ENCODE data around the gene C21orf58. TPM values are rescaled to one million over a fixed set of nuclear protein-coding genes. Genes with fewer than 3 reads are reported as not detected.

Gene C21orf58
- total RNA-seq, 4 donors from 2014 or later = 2.2 to 11.1 (median 3.0) TPM

GRCh38 chr21:46289655-46290179, 34.0 kb downstream of the C21orf58 start:
- peaks cover 0 to 13% (median 0%) of the 10 kb centered on the region in 3 donors for H3K36me3 ChIP-seq
- H3K4me3 ChIP-seq = no peak overlapping the region
- no peak for DNase-seq (ENCODE audit: low spot score in 2 of 2)
- no peak overlapping the region for H3K27ac ChIP-seq
- no peaks in the 10 kb centered on the region for H3K27me3 ChIP-seq
- no peaks in the 10 kb centered on the region for H3K9me3 ChIP-seq
- peaks cover 0 to 17% (median 12%) of the 10 kb centered on the region in 4 donors for H3K4me1 ChIP-seq
- TF ChIP-seq POLR2A (IDR thresholded peaks at IDR 0.05) (no peak), EP300 (IDR thresholded peaks at IDR 0.05) (no peak), CTCF (IDR thresholded peaks at IDR 0.05) (no peak)
- WGBS, 2 donors = 66 to 74% methylated on average over 6 of the region's 6 CpGs

- TF ChIP-seq CTCF (IDR thresholded peaks at IDR 0.05) = no peak
- no peak for TF ChIP-seq POLR2A (IDR thresholded peaks at IDR 0.05)
- no peak for TF ChIP-seq EP300 (IDR thresholded peaks at IDR 0.05)
- Histone ChIP-seq H3K4me1 (peaks cover 0 to 39% (median 34%) of the 10 kb centered on the region in 4 donors), H3K27ac (no peak overlapping the region), H3K27me3 (no peaks in the 10 kb centered on the region), H3K4me3 (no peak overlapping the region), H3K36me3 (peaks cover 0 to 33% (median 0%) of the 10 kb centered on the region in 3 donors), H3K9me3 (no peaks in the 10 kb centered on the region)
- 86 to 93% methylated on average over 10 of the region's 10 CpGs for WGBS, 2 donors
- no peak for DNase-seq (ENCODE audit: low spot score in 2 of 2)
Measured at GRCh38 chr21:46287541-46287940, 36.1 kb downstream of the C21orf58 start.

GRCh38 chr21:46286648-46287002, 37.0 kb downstream of the C21orf58 start:
- Histone ChIP-seq H3K36me3 (peaks cover 0 to 36% (median 0%) of the 10 kb centered on the region in 3 donors), H3K4me1 (peaks cover 0 to 48% (median 40%) of the 10 kb centered on the region in 4 donors), H3K27me3 (no peaks in the 10 kb centered on the region), H3K4me3 (peak overlapping the region; percentile 56 to 95 (median 83)), H3K9me3 (no peaks in the 10 kb centered on the region), H3K27ac (peak overlapping the region; percentile 80 to 95 (median 91))
- no peak for TF ChIP-seq POLR2A (IDR thresholded peaks at IDR 0.05)
- TF ChIP-seq CTCF (IDR thresholded peaks at IDR 0.05) = no peak
- TF ChIP-seq EP300 (IDR thresholded peaks at IDR 0.05) = no peak
- no peak for DNase-seq (ENCODE audit: low spot score in 2 of 2)
- WGBS, 2 donors = 0% methylated on average over 15 to 16 of the region's 16 CpGs

GRCh38 chr21:46285761-46286647, 37.7 kb downstream of the C21orf58 start, which contains the start of gene YBEY:
Gene YBEY (plus strand): TSS chr21:46286342. CDS start chr21:46286914, 572 bp downstream.
- H3K27me3 ChIP-seq = no peaks in the 10 kb centered on the region
- peaks cover 0 to 54% (median 43%) of the 10 kb centered on the region in 4 donors for H3K4me1 ChIP-seq

More at GRCh38 chr21:46285761-46286647, 37.7 kb downstream of the C21orf58 start, which contains the start of gene YBEY:
- Histone ChIP-seq H3K36me3 (peaks cover 0 to 37% (median 0%) of the 10 kb centered on the region in 3 donors), H3K4me3 (peak within 1 kb of the TSS; percentile 56 to 95 (median 83)), H3K27ac (peak within 1 kb of the TSS; percentile 80 to 95 (median 91)), H3K9me3 (no peaks in the 10 kb centered on the region)
- 0 to 1% methylated on average over 28 to 50 of the region's 105 CpGs for WGBS, 2 donors
- peak; percentile 66 to 74 for DNase-seq (ENCODE audit: low spot score in 2 of 2)
- TF ChIP-seq POLR2A (IDR thresholded peaks at IDR 0.05) (peak in 1 of 2 donors; percentile 39), CTCF (IDR thresholded peaks at IDR 0.05) (peak; percentile 20 to 67 (median 31)), EP300 (IDR thresholded peaks at IDR 0.05) (peak; percentile 41 to 88)

Data from tibial nerve (tissue), 4 donors.